ENCODE measurements around the gene PPP1R12A.

PPP1R12A gene

DNA sequence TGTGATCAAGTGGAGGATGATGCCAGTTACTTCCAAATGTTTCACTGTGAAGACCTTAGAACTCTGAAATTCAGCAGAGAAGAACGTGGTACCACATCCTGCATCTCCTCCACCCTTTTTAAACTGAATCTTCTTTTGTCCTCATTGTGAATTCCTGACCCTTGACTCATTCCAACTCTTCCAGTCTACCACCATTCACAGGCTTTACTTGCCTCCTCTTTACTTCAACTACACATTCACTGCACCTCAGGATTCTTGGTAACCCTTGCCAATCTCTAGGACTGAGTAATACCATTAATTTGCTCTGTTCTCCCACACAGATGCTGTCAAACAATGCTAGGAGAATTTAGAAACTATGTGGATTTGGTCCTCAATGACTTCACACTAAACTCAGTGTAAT lies 37.3 kb downstream of the PPP1R12A start:
- ChIA-PET CTCF (no interaction called here), POLR2A (no interaction called here)
- H3K4me1 ChIP-seq (ENCODE audit: control insufficient read depth, insufficient read depth, low read length) = peaks cover 22% of the 10 kb centered on the region
- no peak overlapping the region for H3K27ac ChIP-seq (ENCODE audit: extremely low read depth, low read depth, low read length)
- no peaks in the 10 kb centered on the region for H3K36me3 ChIP-seq (ENCODE audit: control insufficient read depth in 2 of 2, insufficient read depth in 1 of 2, low read length in 2 of 2)
- TF ChIP-seq PRDM1 (tag by site-specific recombination; IDR thresholded peaks at IDR 0.05) (peak; percentile 47), ZIC2 (tag by site-specific recombination; IDR thresholded peaks at IDR 0.05) (no peak)
- H3K4me3 ChIP-seq (ENCODE audit: low read depth, low read length) = no peak overlapping the region
- no peaks in the 10 kb centered on the region for H3K9me3 ChIP-seq (ENCODE audit: control insufficient read depth, insufficient read depth, low read depth, low read length)

DNA sequence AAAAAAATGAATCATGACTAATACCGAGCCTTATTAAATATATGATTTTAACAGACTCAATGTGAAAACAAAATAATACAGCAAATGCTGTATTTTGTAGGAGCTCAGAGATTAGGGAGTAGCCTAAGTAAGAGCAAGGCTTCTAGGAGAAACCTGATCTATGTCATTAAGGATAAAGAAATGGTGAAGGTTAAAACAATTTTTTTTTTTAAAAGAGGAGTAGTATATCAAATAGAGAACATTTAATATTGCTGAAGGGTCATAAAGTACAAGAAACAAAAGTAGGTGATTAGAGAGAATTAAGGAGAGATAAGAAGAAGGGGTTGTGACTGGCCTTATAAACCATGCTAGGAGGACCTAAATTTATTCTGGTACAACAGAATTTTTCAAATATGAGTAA lies 39.1 kb downstream of the PPP1R12A start:
- H3K4me3 ChIP-seq (ENCODE audit: low read depth, low read length) = no peak overlapping the region
- ChIA-PET CTCF (interaction anchor here (0.6 to 1.4 kb wide), 3 partner anchors 8 to 374 kb away, joined by 3 read pairs; no protein-coding TSS in a partner anchor), POLR2A (no interaction called here)
- no peaks in the 10 kb centered on the region for H3K9me3 ChIP-seq (ENCODE audit: control insufficient read depth, insufficient read depth, low read depth, low read length)
- no peak overlapping the region for H3K27ac ChIP-seq (ENCODE audit: extremely low read depth, low read depth, low read length)
- peaks cover 11% of the 10 kb centered on the region for H3K4me1 ChIP-seq (ENCODE audit: control insufficient read depth, insufficient read depth, low read length)
- no peaks in the 10 kb centered on the region for H3K36me3 ChIP-seq (ENCODE audit: control insufficient read depth in 2 of 2, insufficient read depth in 1 of 2, low read length in 2 of 2)
- no peak for TF ChIP-seq ZNF324 (tag by site-specific recombination; IDR thresholded peaks at IDR 0.05)
- peak; percentile 92 for TF ChIP-seq WT1 (tag by site-specific recombination; IDR thresholded peaks at IDR 0.05)
- TF ChIP-seq ZNF350 (tag by site-specific recombination; IDR thresholded peaks at IDR 0.05) = no peak
- no peak for TF ChIP-seq ZNF529 (tag by site-specific recombination; IDR thresholded peaks at IDR 0.05; ENCODE audit: insufficient replicate concordance)
- no peak for TF ChIP-seq RBAK (tag by site-specific recombination; IDR thresholded peaks at IDR 0.05)
- TF ChIP-seq ZNF214 (tag by site-specific recombination; IDR thresholded peaks at IDR 0.05; ENCODE audit: borderline replicate concordance) = no peak
- TF ChIP-seq ZNF530 (tag by site-specific recombination; IDR thresholded peaks at IDR 0.05; ENCODE audit: low read depth) = no peak
- TF ChIP-seq ZNF114 (tag by site-specific recombination; IDR thresholded peaks at IDR 0.05) = no peak
- no peak for TF ChIP-seq GLIS1 (tag by site-specific recombination; IDR thresholded peaks at IDR 0.05)
- TF ChIP-seq ZBTB20 (tag by site-specific recombination; IDR thresholded peaks at IDR 0.05) = no peak
- no peak for TF ChIP-seq ZNF239 (tag by site-specific recombination; IDR thresholded peaks at IDR 0.05)
- no peak for TF ChIP-seq ZNF146 (tag by site-specific recombination; IDR thresholded peaks at IDR 0.05)
- TF ChIP-seq, protein P1, sequence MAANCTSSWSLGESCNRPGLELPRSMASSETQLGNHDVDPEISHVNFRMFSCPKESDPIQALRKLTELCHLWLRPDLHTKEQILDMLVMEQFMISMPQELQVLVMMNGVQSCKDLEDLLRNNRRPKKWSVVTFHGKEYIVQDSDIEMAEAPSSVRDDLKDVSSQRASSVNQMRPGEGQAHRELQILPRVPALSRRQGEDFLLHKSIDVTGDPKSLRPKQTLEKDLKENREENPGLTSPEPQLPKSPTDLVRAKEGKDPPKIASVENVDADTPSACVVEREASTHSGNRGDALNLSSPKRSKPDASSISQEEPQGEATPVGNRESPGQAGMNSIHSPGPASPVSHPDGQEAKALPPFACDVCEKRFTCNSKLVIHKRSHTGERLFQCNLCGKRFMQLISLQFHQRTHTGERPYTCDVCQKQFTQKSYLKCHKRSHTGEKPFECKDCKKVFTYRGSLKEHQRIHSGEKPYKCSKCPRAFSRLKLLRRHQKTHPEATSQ (tag by site-specific recombination; IDR thresholded peaks at IDR 0.05) = no peak
- no peak for TF ChIP-seq KLF7 (tag by site-specific recombination; IDR thresholded peaks at IDR 0.05; ENCODE audit: borderline replicate concordance)
- peak; percentile 41; the same call in 1 of the 2 replicates for TF ChIP-seq OSR2 (tag by site-specific recombination; IDR thresholded peaks at IDR 0.05)
- no peak for TF ChIP-seq ZNF174 (tag by site-specific recombination; IDR thresholded peaks at IDR 0.05)
- TF ChIP-seq ZFHX2 (tag by site-specific recombination; conservative IDR thresholded peaks at IDR 0.05) = no peak
- TF ChIP-seq FEZF1 (tag by site-specific recombination; IDR thresholded peaks at IDR 0.05) = peak; percentile 48; the same call in 1 of the 2 replicates
- no peak for TF ChIP-seq ZNF785 (tag by site-specific recombination; IDR thresholded peaks at IDR 0.05)
- TF ChIP-seq ZNF138 (tag by site-specific recombination; IDR thresholded peaks at IDR 0.05; ENCODE audit: borderline replicate concordance) = no peak
- TF ChIP-seq ZNF843 (tag by site-specific recombination; IDR thresholded peaks at IDR 0.05) = peak; percentile 71
- TF ChIP-seq SETDB1 (IDR thresholded peaks at IDR 0.05; ENCODE audit: insufficient read length, low read length) = no peak
- TF ChIP-seq, protein P2, sequence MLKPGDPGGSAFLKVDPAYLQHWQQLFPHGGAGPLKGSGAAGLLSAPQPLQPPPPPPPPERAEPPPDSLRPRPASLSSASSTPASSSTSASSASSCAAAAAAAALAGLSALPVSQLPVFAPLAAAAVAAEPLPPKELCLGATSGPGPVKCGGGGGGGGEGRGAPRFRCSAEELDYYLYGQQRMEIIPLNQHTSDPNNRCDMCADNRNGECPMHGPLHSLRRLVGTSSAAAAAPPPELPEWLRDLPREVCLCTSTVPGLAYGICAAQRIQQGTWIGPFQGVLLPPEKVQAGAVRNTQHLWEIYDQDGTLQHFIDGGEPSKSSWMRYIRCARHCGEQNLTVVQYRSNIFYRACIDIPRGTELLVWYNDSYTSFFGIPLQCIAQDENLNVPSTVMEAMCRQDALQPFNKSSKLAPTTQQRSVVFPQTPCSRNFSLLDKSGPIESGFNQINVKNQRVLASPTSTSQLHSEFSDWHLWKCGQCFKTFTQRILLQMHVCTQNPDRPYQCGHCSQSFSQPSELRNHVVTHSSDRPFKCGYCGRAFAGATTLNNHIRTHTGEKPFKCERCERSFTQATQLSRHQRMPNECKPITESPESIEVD (tag by site-specific recombination; IDR thresholded peaks at IDR 0.05) = peak; percentile 71
- peak; percentile 38 for TF ChIP-seq ZXDB (tag by site-specific recombination; IDR thresholded peaks at IDR 0.05)
- TF ChIP-seq ZNF596 (tag by site-specific recombination; IDR thresholded peaks at IDR 0.05) = peak; percentile 19; the same call in 1 of the 2 replicates
- no peak for TF ChIP-seq ZNF433 (tag by site-specific recombination; IDR thresholded peaks at IDR 0.05; ENCODE audit: low read depth)
- no peak for TF ChIP-seq ZSCAN30 (tag by site-specific recombination; IDR thresholded peaks at IDR 0.05)
- TF ChIP-seq, protein P3, sequence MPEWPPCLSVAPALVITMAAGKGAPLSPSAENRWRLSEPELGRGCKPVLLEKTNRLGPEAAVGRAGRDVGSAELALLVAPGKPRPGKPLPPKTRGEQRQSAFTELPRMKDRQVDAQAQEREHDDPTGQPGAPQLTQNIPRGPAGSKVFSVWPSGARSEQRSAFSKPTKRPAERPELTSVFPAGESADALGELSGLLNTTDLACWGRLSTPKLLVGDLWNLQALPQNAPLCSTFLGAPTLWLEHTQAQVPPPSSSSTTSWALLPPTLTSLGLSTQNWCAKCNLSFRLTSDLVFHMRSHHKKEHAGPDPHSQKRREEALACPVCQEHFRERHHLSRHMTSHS (tag by site-specific recombination; IDR thresholded peaks at IDR 0.05) = no peak
- TF ChIP-seq, protein P4, sequence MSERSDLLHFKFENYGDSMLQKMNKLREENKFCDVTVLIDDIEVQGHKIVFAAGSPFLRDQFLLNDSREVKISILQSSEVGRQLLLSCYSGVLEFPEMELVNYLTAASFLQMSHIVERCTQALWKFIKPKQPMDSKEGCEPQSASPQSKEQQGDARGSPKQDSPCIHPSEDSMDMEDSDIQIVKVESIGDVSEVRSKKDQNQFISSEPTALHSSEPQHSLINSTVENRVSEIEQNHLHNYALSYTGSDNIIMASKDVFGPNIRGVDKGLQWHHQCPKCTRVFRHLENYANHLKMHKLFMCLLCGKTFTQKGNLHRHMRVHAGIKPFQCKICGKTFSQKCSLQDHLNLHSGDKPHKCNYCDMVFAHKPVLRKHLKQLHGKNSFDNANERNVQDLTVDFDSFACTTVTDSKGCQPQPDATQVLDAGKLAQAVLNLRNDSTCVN (tag by site-specific recombination; optimal IDR thresholded peaks at IDR 0.05) = no peak
